Right lobe of liver (tissue), 6 donors: ENCODE results near the gene C1QTNF3. TPM values are rescaled to one million over a fixed set of nuclear protein-coding genes. Genes with fewer than 3 reads are reported as not detected.

Source experiments
- ATAC-seq, 4 donors: fragments of 200-7000 bp; cut with Tn5 transposase; one replicate each; pipeline ENCODE4 v1.9.1; 2020; ENCODE audit warnings: mild to moderate bottlenecking in 4 of 4, moderate library complexity in 4 of 4
- DNase-seq, 3 donors: peaks; one replicate each; pipeline ENCODE4 v3.0.0-alpha.2; 2020
- H3K27ac ChIP-seq, 3 donors: fragments of 200-600 bp; one replicate each; pipeline ENCODE4 v1.8.0; 2022
- H3K27me3 ChIP-seq, 2 donors: fragments of 200-600 bp; one replicate each; pipeline ENCODE4 v1.8.0; 2022
- H3K36me3 ChIP-seq, 4 donors: fragments of 200-600 bp; sonication (generic) in 1 of 4; one replicate each; pipeline versions ENCODE4 v1.5.1 to v1.8.0; 2017 to 2022; ENCODE audit warnings: control low read depth in 1 of 4
- H3K4me1 ChIP-seq, 4 donors: fragments of 200-600 bp; sonication (generic) in 1 of 4; one replicate each; pipeline versions ENCODE4 v1.5.1 to v1.8.0; 2017 to 2022; ENCODE audit warnings: control low read depth in 1 of 4
- H3K4me3 ChIP-seq, 3 donors: fragments of 200-600 bp; one replicate each; pipeline ENCODE4 v1.8.0; 2022
- H3K9me3 ChIP-seq, 4 donors: fragments of 200-600 bp; sonication (generic) in 1 of 4; one replicate each; pipeline versions ENCODE4 v1.5.1 to v1.8.0; 2017 to 2022; ENCODE audit warnings: control low read depth in 1 of 4
- CTCF ChIP-seq, 4 donors: fragments of 200-600 bp in 3 of 4; fragments of 450-650 bp in 1 of 4; IDR thresholded peaks; one replicate each; pipeline versions ENCODE4 v1.5.1 to v1.8.0; 2016 to 2022; ENCODE audit warnings: antibody characterized with exemption in 4 of 4, mild to moderate bottlenecking in 2 of 4
- POLR2A ChIP-seq: fragments of 450-650 bp; IDR thresholded peaks from one replicate; pipeline ENCODE4 v1.6.1; 2017; ENCODE audit warnings: antibody characterized with exemption, mild to moderate bottlenecking
- WGBS: methylation state at CpG from one replicate; pipeline ENCODE4 v1.1.6; 2018; ENCODE audit warnings: low coverage, low lambda C conversion rate; ENCODE audit not compliant: insufficient coverage; ENCODE audit errors: missing lambda C conversion rate; 5-methylcytosine and 5-hydroxymethylcytosine counted together
- intact Hi-C, 2 donors: fragments of 100-400 bp; cut with DNase I; formaldehyde crosslinking; loops; one replicate each; pipeline versions ENCODE4 v1.11.2 to v1.14.1; 2022
- total RNA-seq, 6 experiments: library from RNA; depleted of rRNA in 2 of 6; stranded (reverse); fragments of >200 nt in 2 of 6; fragmentation: NEBNext Ultra II Directional in 3 of 6; extraction: Animal tissue kit (Norgen Biotek cat#: 25700) in 3 of 6; gene quantifications; one replicate each; pipeline versions ENCODE4 v1.1.0 to v1.2.4, GENCODE V29; 2016 to 2023
- donor health status: DM: no; HTN: yes; CAD: no.
- donor health status: DM: no; HTN: no; CAD: no.
- donor health status: DM: no; HTN: no; CAD: no.
- donor health status: DM: no; HTN: yes; CAD: no.
- donor health status: DM: no; HTN: yes; CAD: no.

C1QTNF3 gene
- total RNA-seq, 6 experiments from 2014 or later, result 1.5 to 7.7 (median 3.1) TPM

DNA sequence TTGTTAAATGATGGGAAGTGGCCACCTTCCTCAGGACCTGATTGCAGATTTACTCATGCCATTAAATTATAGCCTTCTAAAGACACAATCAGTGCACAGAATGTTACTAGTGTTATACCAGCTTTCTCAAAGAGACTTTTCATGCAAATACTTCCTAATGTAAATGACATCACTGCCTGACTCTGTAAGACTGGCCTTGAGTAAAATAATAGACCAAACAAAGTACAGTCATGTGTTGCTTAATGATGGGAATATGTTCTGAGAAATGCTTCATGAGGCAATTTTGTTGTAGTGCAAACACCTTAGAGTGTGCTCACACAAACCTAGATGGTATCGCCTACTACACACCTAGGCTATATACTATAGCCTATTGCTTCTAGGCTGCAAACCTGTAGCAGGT, 17.0 kb upstream of the C1QTNF3 start:
- Histone ChIP-seq H3K9me3 (no peaks in the 10 kb centered on the region), H3K4me3 (no peak overlapping the region), H3K27me3 (no peaks in the 10 kb centered on the region), H3K27ac (no peak overlapping the region), H3K4me1 (peaks cover 0 to 47% (median 17%) of the 10 kb centered on the region in 4 donors), H3K36me3 (no peaks in the 10 kb centered on the region)
- no peak for DNase-seq
- intact Hi-C loops, result no loop called here
- WGBS, result 100% methylated on average over 1 of the region's 1 CpG
- ATAC-seq, result no peak
- TF ChIP-seq POLR2A, result no peak
- no peak for TF ChIP-seq CTCF (IDR thresholded peaks at IDR 0.05)

GRCh38 chr5:34058532-34058931, 15.5 kb upstream of the C1QTNF3 start:
- ATAC-seq, result peak; percentile 68 to 86 (median 82)
- intact Hi-C loops, result no loop called here

GRCh38 chr5:34057569-34057968, 14.6 kb upstream of the C1QTNF3 start:
- Histone ChIP-seq H3K27me3 (no peaks in the 10 kb centered on the region), H3K4me1 (peaks cover 0 to 40% (median 14%) of the 10 kb centered on the region in 4 donors), H3K4me3 (no peak overlapping the region), H3K9me3 (no peaks in the 10 kb centered on the region), H3K36me3 (no peaks in the 10 kb centered on the region), H3K27ac (peak overlapping the region in 1 of 3 donors; percentile 76)
- 47% methylated on average over 5 of the region's 5 CpGs for WGBS
- intact Hi-C loops, result no loop called here
- DNase-seq (no peak), ATAC-seq (peak; percentile 6 to 47 (median 40))
- TF ChIP-seq CTCF (IDR thresholded peaks at IDR 0.05) (no peak), POLR2A (no peak)

More at GRCh38 chr5:34058532-34058931, 15.5 kb upstream of the C1QTNF3 start:
- no peaks in the 10 kb centered on the region for H3K36me3 ChIP-seq
- 48% methylated on average over 2 of the region's 2 CpGs for WGBS
- no peak overlapping the region for H3K4me3 ChIP-seq
- H3K27ac ChIP-seq, result peak overlapping the region in 2 of 3 donors; percentile 38 to 76
- H3K4me1 ChIP-seq, result peaks cover 0 to 47% (median 17%) of the 10 kb centered on the region in 4 donors
- no peaks in the 10 kb centered on the region for H3K27me3 ChIP-seq
- TF ChIP-seq CTCF (IDR thresholded peaks at IDR 0.05) (no peak), POLR2A (no peak)
- DNase-seq, result peak in 1 of 3 donors; percentile 77
- no peaks in the 10 kb centered on the region for H3K9me3 ChIP-seq

GRCh38 chr5:34057118-34057517, 14.1 kb upstream of the C1QTNF3 start:
- TF ChIP-seq CTCF (IDR thresholded peaks at IDR 0.05) (no peak), POLR2A (no peak)
- WGBS, result 95% methylated on average over 3 of the region's 3 CpGs
- no peak for ATAC-seq

GRCh38 chr5:34055667-34056066, 12.7 kb upstream of the C1QTNF3 start:
- Histone ChIP-seq H3K27ac (no peak overlapping the region), H3K9me3 (no peaks in the 10 kb centered on the region), H3K36me3 (no peaks in the 10 kb centered on the region), H3K27me3 (no peaks in the 10 kb centered on the region), H3K4me3 (no peak overlapping the region), H3K4me1 (peaks cover 0 to 23% (median 7%) of the 10 kb centered on the region in 4 donors)
- ATAC-seq, result no peak
- 94% methylated on average over 3 of the region's 3 CpGs for WGBS
- TF ChIP-seq CTCF (IDR thresholded peaks at IDR 0.05) (no peak), POLR2A (no peak)
- no peak for DNase-seq
- intact Hi-C loops, result no loop called here

More at GRCh38 chr5:34057118-34057517, 14.1 kb upstream of the C1QTNF3 start:
- Histone ChIP-seq H3K36me3 (no peaks in the 10 kb centered on the region), H3K27ac (no peak overlapping the region), H3K4me1 (peaks cover 0 to 37% (median 12%) of the 10 kb centered on the region in 4 donors), H3K9me3 (no peaks in the 10 kb centered on the region), H3K27me3 (no peaks in the 10 kb centered on the region), H3K4me3 (no peak overlapping the region)
- intact Hi-C loops, result no loop called here
- no peak for DNase-seq
